HepG2 (cell line): ENCODE data around the gene HES1. TPM values are rescaled to one million over a fixed set of nuclear protein-coding genes. Genes with fewer than 3 reads are reported as not detected.

Source experiments
- ARNT2 ChIP-seq: sonication (generic); formaldehyde crosslinking; IDR thresholded peaks from 2 replicates; pipeline ENCODE4 v1.8.0; 2022; ENCODE audit warnings: mild to moderate bottlenecking, low read depth, missing genetic modification reagents, moderate library complexity
- HNRNPK ChIP-seq: fragments of 200-400 bp; formaldehyde crosslinking; IDR thresholded peaks from 2 replicates; pipeline ENCODE4 v1.6.1; 2018; ENCODE audit warnings: low read length, low read depth, moderate library complexity, mild to moderate bottlenecking; ENCODE audit not compliant: poor library complexity, severe bottlenecking
- KLF6 ChIP-seq: IDR thresholded peaks from 2 replicates; pipeline ENCODE4 v1.8.0; 2016; ENCODE audit warnings: missing biosample characterization, missing genetic modification reagents
- MTA1 ChIP-seq: sonication (generic); formaldehyde crosslinking; IDR thresholded peaks from 2 replicates; pipeline ENCODE4 v1.4.0; 2020; ENCODE audit warnings: missing genetic modification reagents, mild to moderate bottlenecking, borderline replicate concordance
- NFRKB ChIP-seq: fragments of 450-650 bp; IDR thresholded peaks from 2 replicates; pipeline ENCODE4 v1.6.1; 2017
- PRPF4 ChIP-seq: fragments of 200-400 bp; formaldehyde crosslinking; IDR thresholded peaks from 2 replicates; pipeline ENCODE4 v1.6.1; 2016; ENCODE audit warnings: low read length, low read depth; ENCODE audit not compliant: poor library complexity, severe bottlenecking
- THAP11 ChIP-seq: IDR thresholded peaks from 2 replicates; pipeline ENCODE4 v1.6.1; 2016; ENCODE audit warnings: missing biosample characterization, missing genetic modification reagents
- ZFP36L2 ChIP-seq: sonication (generic); formaldehyde crosslinking; IDR thresholded peaks from 2 replicates; pipeline ENCODE4 v1.4.0; 2020; ENCODE audit warnings: missing genetic modification reagents
- ZNF20 ChIP-seq: sonication (generic); formaldehyde crosslinking; IDR thresholded peaks from 2 replicates; pipeline ENCODE4 v1.4.0; 2020; ENCODE audit warnings: mild to moderate bottlenecking, moderate library complexity, missing genetic modification reagents
- ZNF318 ChIP-seq: sonication (generic); formaldehyde crosslinking; IDR thresholded peaks from 2 replicates; pipeline ENCODE4 v1.4.0; 2020; ENCODE audit warnings: mild to moderate bottlenecking, missing genetic modification reagents
- ZNF607 ChIP-seq: sonication (generic); formaldehyde crosslinking; IDR thresholded peaks from 2 replicates; pipeline ENCODE4 v1.5.1; 2020; ENCODE audit warnings: missing genetic modification reagents, mild to moderate bottlenecking, borderline replicate concordance
- ZSCAN12 ChIP-seq: sonication (generic); formaldehyde crosslinking; IDR thresholded peaks from 2 replicates; pipeline ENCODE4 v1.9.0; 2021; ENCODE audit warnings: mild to moderate bottlenecking, missing genetic modification reagents
- polyA plus RNA-seq, 8 experiments: library from polyadenylated mRNA; depleted of rRNA in 3 of 8; stranded (reverse) in 7 of 8; unstranded in 1 of 8; fragments of >200 nt; fragmentation: Illumina TruSeq in 4 of 8; extraction: Trizol in 4 of 8; gene quantifications; 2 replicates each; pipeline versions ENCODE4 v1.2.1 to v1.2.3, GENCODE V29; 2011 to 2016; ENCODE audit warnings: low read depth in 4 of 8, missing spikeins in 1 of 8, mixed read lengths in 1 of 8; ENCODE audit not compliant: insufficient read depth in 1 of 8
- total RNA-seq, 5 experiments: library from RNA; depleted of rRNA; stranded (reverse); fragments of >200 nt; fragmentation: Illumina TruSeq; extraction: Trizol; gene quantifications; 2 replicates each; pipeline ENCODE4 v1.2.3, GENCODE V29; 2016; ENCODE audit warnings: low read depth in 1 of 5
- TF ChIP-seq, protein P1 (sequence below): sonication (generic); formaldehyde crosslinking; IDR thresholded peaks from 2 replicates; pipeline ENCODE4 v1.4.0; 2020; ENCODE audit warnings: missing genetic modification reagents, mild to moderate bottlenecking, borderline replicate concordance
- TF ChIP-seq, protein P2 (sequence below): sonication (generic); formaldehyde crosslinking; IDR thresholded peaks from 2 replicates; pipeline ENCODE4 v1.5.1; 2020; ENCODE audit warnings: mild to moderate bottlenecking, missing genetic modification reagents
- TF ChIP-seq, protein P3 (sequence below): sonication (generic); formaldehyde crosslinking; conservative IDR thresholded peaks from 2 replicates; pipeline ENCODE4 v1.4.0; 2020; ENCODE audit warnings: missing genetic modification reagents

The HES1 gene
- total and polyA plus RNA-seq, 2 of the 13 experiments (the other 11 are each of a cell fraction or from before 2014, with no cell fraction given), result 15.4 to 19.8 TPM

DNA sequence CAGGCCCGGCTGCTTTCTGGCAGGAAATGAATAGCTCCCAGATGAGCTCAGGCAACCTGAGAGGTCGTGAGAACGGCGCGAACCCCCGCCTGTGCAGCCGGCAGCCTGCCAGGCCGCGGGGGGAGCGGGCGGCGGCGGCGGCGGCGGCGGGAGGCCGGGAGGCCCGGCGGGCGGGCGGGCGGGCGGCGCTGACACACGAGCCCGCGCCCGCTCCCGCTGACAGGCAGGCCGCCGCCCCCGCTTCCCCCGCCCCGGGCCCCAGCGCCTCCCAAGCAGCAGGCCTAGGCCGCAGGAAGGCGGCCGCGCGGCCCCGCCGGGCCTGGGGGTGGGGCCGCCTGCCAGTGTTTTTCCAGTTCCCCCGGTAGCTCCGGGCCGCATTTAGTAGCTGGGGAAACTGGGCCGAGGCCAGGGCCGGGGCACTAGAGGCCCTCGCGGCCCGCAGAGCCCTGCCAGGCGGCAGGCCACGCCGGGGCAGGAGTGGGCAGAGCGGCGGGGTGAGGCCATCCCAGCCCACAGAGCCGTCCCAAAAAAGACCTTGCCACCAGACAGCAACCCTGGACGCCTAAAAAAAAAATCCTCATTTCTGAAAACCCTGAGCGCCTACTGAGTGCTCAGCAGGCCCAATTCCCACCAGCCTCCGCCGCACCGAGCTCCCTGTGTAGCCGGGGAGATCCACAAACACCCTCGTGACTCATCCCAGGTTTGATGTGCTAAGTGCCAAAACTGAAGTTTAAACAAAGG, 5.6 kb downstream of the HES1 start (continued):
- TF ChIP-seq ZNF318 (CRISPR knock-in tag) (0 out of 2 replicates have a peak, but pooled peaks have one; percentile 0), MTA1 (CRISPR knock-in tag) (no peak; the same call in 1 of the 2 replicates), ARNT2 (peak; percentile 73), ZFP36L2 (no peak), THAP11 (peak; percentile 42), KLF6 (peak; percentile 18; the same call in 1 of the 2 replicates), HNRNPK (peak; percentile 16), PRPF4 (no peak), ZSCAN12 (CRISPR knock-in tag) (peak; percentile 35; the same call in 1 of the 2 replicates), ZNF607 (CRISPR knock-in tag) (no peak), NFRKB (no peak), ZNF20 (CRISPR knock-in tag) (no peak)
- TF ChIP-seq, protein P1, sequence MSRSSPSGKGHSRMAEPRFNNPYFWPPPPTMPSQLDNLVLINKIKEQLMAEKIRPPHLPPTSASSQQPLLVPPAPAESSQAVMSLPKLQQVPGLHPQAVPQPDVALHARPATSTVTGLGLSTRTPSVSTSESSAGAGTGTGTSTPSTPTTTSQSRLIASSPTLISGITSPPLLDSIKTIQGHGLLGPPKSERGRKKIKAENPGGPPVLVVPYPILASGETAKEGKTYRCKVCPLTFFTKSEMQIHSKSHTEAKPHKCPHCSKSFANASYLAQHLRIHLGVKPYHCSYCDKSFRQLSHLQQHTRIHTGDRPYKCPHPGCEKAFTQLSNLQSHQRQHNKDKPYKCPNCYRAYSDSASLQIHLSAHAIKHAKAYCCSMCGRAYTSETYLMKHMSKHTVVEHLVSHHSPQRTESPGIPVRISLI (CRISPR knock-in tag), result no peak
- TF ChIP-seq, protein P2, sequence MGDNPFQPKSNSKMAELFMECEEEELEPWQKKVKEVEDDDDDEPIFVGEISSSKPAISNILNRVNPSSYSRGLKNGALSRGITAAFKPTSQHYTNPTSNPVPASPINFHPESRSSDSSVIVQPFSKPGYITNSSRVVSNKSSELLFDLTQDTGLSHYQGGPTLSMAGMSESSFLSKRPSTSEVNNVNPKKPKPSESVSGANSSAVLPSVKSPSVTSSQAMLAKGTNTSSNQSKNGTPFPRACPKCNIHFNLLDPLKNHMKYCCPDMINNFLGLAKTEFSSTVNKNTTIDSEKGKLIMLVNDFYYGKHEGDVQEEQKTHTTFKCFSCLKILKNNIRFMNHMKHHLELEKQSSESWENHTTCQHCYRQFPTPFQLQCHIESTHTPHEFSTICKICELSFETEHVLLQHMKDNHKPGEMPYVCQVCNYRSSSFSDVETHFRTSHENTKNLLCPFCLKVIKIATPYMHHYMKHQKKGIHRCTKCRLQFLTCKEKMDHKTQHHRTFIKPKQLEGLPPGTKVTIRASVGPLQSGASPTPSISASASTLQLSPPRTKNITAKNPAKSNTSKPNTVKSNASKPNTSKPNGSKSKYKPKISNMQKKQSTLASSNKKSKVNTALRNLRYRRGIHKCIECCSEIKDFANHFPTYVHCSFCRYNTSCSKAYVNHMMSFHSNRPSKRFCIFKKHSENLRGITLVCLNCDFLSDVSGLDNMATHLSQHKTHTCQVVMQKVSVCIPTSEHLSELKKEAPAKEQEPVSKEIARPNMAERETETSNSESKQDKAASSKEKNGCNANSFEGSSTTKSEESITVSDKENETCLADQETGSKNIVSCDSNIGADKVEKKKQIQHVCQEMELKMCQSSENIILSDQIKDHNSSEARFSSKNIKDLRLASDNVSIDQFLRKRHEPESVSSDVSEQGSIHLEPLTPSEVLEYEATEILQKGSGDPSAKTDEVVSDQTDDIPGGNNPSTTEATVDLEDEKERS (CRISPR knock-in tag), result no peak
- TF ChIP-seq, protein P3, sequence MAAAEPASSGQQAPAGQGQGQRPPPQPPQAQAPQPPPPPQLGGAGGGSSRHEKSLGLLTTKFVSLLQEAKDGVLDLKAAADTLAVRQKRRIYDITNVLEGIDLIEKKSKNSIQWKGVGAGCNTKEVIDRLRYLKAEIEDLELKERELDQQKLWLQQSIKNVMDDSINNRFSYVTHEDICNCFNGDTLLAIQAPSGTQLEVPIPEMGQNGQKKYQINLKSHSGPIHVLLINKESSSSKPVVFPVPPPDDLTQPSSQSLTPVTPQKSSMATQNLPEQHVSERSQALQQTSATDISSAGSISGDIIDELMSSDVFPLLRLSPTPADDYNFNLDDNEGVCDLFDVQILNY (CRISPR knock-in tag), result no peak
